Nephron (organoid): ENCODE results near the gene RNF146.
A peak's percentile ranks its signal among the peaks of the same experiment; 100 is the strongest.

Experiments used
- H3K27ac Mint-ChIP-seq, 3 experiments: 2 replicates each; pipeline ENCODE4 v1.8.0; 2020; ENCODE audit warnings: mixed read lengths in 3 of 3, mild to moderate bottlenecking in 2 of 3, moderate library complexity in 1 of 3
- H3K27me3 Mint-ChIP-seq: 2 replicates; pipeline ENCODE4 v1.8.0; 2021; ENCODE audit warnings: low read depth, mild to moderate bottlenecking, moderate library complexity, mixed read lengths
- H3K36me3 Mint-ChIP-seq: 2 replicates; pipeline ENCODE4 v1.8.0; 2020; ENCODE audit warnings: low read depth, mixed read lengths
- H3K4me1 Mint-ChIP-seq: 2 replicates; pipeline ENCODE4 v1.8.0; 2020; ENCODE audit warnings: mixed read lengths
- H3K4me3 Mint-ChIP-seq, 3 experiments: 2 replicates each; pipeline ENCODE4 v1.8.0; 2020; ENCODE audit warnings: mild to moderate bottlenecking in 3 of 3, mixed read lengths in 3 of 3, moderate library complexity in 2 of 3
- H3K9me3 Mint-ChIP-seq: 2 replicates; pipeline ENCODE4 v1.8.0; 2020; ENCODE audit warnings: mixed read lengths
- CTCF ChIP-seq, 3 experiments: fragments of 200-600 bp; sonication (generic); IDR thresholded peaks; one replicate each; pipeline ENCODE4 v1.5.0; 2021; ENCODE audit warnings: antibody characterized with exemption in 3 of 3; ENCODE audit not compliant: unreplicated experiment in 3 of 3

The RNF146 gene

GRCh38 chr6:127266892-127267645, 405 bp downstream of the RNF146 start:
- Mint-ChIP-seq H3K36me3 (peaks cover 6% of the 10 kb centered on the region), H3K27me3 (no peaks in the 10 kb centered on the region), H3K4me3 (peak overlapping the region; percentile 98 to 100 (median 98)), H3K9me3 (no peaks in the 10 kb centered on the region), H3K4me1 (peaks cover 34% of the 10 kb centered on the region), H3K27ac (peak overlapping the region; percentile 99 to 100 (median 99))
- no peak for TF ChIP-seq CTCF (IDR thresholded peaks at IDR 0.05; ENCODE audit: unreplicated experiment in 3 of 3)

- TF ChIP-seq CTCF (IDR thresholded peaks at IDR 0.05; ENCODE audit: unreplicated experiment in 3 of 3): no peak
- Mint-ChIP-seq H3K27ac (peak overlapping the region; percentile 99 to 100 (median 99)), H3K36me3 (peaks cover 9% of the 10 kb centered on the region), H3K27me3 (no peaks in the 10 kb centered on the region), H3K4me3 (peak overlapping the region; percentile 98 to 100 (median 98)), H3K9me3 (no peaks in the 10 kb centered on the region), H3K4me1 (peaks cover 39% of the 10 kb centered on the region)
Measured at GRCh38 chr6:127267646-127268625, 1.3 kb downstream of the RNF146 start.

- no peak for TF ChIP-seq CTCF (IDR thresholded peaks at IDR 0.05; ENCODE audit: unreplicated experiment in 3 of 3)
- Mint-ChIP-seq H3K36me3 (peaks cover 16% of the 10 kb centered on the region), H3K27ac (no peak overlapping the region), H3K4me1 (peaks cover 43% of the 10 kb centered on the region), H3K9me3 (no peaks in the 10 kb centered on the region), H3K27me3 (no peaks in the 10 kb centered on the region), H3K4me3 (peak overlapping the region in 1 of 3 experiments; percentile 37)
Measured at GRCh38 chr6:127272576-127272975, 5.9 kb downstream of the RNF146 start.

- peaks cover 16% of the 10 kb centered on the region for H3K36me3 Mint-ChIP-seq
Measured at GRCh38 chr6:127273499-127273898, 6.8 kb downstream of the RNF146 start.

DNA sequence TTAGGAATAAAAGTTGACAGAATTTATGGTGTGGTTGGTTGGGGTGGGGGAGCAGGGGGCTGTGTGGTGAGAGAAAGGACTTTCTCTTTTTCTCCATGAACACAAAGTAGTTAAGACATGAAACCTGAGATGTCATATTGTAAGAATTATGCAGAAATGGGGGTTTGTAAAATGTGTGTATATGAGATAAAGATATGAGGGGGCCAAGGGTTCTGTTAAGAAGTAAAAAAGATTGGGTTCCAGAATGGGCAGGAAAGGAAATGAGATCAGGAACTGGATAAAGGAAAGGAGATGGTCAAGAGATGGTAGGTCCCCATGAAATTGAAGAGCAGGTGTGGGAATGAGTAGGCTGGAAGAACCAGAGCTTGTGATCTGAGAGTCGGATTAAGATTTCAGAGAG, 9.7 kb downstream of the RNF146 start:
- Mint-ChIP-seq H3K4me1 (peaks cover 22% of the 10 kb centered on the region), H3K9me3 (no peaks in the 10 kb centered on the region), H3K27ac (no peak overlapping the region), H3K4me3 (no peak overlapping the region), H3K36me3 (peaks cover 20% of the 10 kb centered on the region), H3K27me3 (no peaks in the 10 kb centered on the region)
- no peak for TF ChIP-seq CTCF (IDR thresholded peaks at IDR 0.05; ENCODE audit: unreplicated experiment in 3 of 3)

More at GRCh38 chr6:127273499-127273898, 6.8 kb downstream of the RNF146 start:
- no peak for TF ChIP-seq CTCF (IDR thresholded peaks at IDR 0.05; ENCODE audit: unreplicated experiment in 3 of 3)
- H3K27ac Mint-ChIP-seq: no peak overlapping the region
- no peaks in the 10 kb centered on the region for H3K27me3 Mint-ChIP-seq
- H3K4me3 Mint-ChIP-seq: no peak overlapping the region
- no peaks in the 10 kb centered on the region for H3K9me3 Mint-ChIP-seq
- H3K4me1 Mint-ChIP-seq: peaks cover 40% of the 10 kb centered on the region
